NOMO-1 treated with DMSO at 0.1 percent for 48 hours (cell line): ENCODE data around the gene BRINP3.
"Not testable (repeated sequence)": the region's sequence is repeated elsewhere in the genome, so short reads cannot be mapped to it uniquely, and the experiment has no call there.

Experiments used
- DNase-seq: peaks from one replicate; lab custom pipeline; 2025; ENCODE audit not compliant: unreplicated experiment; lab: John Stamatoyannopoulos, UW

Gene BRINP3

DNA sequence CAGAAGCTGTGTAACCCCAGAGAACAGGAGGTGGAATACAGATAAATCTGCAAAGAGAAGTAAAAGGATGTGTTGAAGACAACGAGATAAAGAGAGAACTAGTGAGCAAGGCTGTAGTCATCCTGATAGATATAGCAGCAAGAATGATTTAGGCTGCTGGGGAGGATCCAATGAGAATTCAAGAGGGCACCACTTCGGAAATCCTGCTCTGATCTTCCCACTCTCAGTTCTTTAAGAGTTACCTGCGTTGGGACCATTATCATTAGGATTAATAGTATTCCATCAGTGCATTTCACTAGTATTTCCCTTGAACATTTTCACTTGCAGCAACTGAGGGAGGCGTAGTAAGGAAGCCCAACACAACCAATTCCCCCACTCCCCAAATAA is at the start of gene BRINP3:
Gene BRINP3, minus strand, starts transcription at position 103 of the 387 bp plus-strand sequence.
- DNase-seq = no peak

DNA sequence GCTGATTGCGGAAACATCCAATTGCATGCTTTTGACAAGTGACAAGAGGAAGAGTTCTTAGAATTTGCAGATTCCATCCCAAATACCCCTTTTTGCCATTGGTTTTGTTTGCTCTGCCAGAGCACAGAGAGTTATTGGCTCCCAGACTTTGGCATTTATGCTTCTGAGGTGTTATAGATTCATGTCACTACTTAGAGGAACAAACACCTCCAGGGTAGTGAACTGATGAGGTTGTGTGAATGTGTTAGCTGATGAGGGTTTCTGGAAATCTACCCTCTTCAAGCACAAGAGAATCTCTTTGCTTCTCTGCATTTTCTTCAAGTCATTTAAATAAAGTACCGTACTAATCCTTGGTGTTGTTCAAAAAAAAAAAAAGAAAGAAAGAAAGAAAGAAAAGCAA is 33.9 kb upstream of the BRINP3 start:
- DNase-seq = no peak

DNA sequence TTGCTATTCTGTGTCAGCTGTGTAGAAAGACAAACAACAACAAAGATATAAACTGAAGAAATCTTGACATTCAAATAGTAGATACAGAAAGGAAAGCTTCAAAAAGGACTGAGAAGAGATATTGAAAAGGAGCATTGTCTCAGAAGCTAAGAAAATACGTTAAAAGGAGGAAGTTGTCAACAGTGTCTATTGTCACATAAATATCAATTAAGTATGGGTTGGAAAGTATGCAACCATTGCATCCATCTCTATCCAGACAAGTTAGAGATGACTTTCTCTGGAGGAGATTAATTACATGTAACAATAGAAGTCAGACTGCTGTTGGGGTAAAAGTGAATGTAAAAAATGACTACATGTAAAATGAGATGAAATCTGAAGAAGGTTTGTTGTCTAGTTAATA is 29.7 kb upstream of the BRINP3 start:
- no peak for DNase-seq

DNA sequence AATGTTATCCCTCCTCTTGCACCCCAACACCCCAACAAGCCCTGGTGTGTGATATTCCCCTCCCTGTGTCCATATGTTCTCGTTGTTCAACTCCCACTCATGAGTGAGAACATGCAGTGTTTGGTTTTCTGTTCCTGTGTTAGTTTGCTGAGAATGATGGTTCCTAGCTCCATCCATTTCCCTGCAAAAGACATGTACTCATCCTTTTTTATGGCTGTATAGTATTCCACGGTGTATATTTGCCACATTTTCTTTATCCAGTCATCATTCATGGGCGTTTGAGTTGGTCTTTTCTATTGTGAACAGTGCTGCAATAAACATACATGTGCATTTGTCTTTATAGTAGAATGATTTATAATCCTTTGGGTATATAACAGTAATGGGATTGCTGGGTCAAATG is 26.9 kb upstream of the BRINP3 start:
- DNase-seq = not testable (repeated sequence)

DNA sequence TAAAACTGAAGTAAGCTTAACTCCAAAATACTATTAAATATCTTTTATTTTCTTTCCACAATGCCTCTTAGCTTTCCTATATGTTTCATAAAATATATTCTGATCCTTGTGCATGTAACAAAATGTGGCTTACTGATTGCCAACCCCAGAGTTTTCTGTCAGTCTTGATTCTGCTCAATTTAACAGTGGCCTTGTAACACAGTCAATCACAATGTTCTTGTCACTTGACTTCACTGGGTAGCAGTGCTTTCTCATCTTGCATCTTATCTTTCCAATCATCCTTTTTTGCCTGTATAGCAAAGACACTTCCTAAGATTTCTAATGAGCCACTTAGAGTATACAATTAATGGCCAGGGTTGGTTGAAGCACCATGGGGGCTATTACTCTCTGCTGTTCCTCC is 19.9 kb upstream of the BRINP3 start:
- DNase-seq = no peak

DNA sequence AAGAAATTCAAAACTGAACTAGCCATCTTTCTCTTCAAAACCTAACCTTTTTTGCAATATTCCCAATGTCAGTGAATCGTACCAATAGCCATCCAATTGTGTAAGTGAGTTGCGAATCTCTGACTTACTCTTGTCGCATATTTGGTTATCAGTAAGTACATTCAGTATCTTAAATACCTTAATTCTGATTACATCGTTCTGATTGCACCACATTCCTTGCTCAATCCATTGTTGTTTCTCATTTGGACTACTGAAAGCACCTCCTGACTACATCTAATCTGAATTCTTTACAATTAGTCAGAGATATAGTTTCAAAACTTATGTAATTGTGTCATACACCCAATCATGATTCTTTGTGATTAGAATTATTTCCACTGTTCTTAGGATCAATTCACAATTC is 16.8 kb upstream of the BRINP3 start:
- no peak for DNase-seq

DNA sequence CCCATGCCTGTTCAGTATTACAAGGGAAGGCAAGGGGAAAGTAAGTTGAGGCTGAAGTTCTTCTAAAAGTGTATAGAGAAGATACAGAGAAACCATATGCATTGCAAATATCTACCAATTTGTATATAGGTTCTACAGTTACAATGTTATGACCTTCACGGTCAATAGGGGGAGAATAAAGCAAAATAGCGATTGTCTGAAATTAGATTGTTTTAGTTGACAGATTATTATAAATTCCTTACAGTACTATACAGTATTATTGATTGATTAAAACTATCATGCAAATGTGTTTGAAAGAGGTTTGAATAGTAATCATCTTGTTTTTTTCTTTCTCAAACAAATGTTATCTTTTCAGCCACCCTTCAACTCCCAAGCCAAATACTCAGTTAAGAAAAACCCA is 13.7 kb upstream of the BRINP3 start:
- no peak for DNase-seq

DNA sequence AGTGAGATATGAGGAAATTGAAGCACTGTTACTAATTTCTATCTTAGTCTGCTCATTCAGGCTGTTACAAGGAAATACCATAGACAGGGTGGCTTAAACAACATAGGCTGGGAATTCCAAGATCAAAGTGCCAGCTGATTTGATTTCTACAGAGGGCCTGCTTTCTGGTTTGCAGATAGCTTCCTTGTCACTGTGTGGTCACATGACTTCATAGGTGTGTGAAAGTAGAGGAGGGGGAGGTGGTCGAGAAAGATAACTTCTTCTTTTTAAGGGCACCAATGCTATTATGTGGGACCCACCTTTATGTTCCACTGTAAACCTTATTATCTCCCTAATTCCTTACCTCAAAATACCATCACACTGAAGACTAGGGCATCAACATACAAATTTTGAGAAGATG is 6.4 kb upstream of the BRINP3 start:
- DNase-seq = no peak

DNA sequence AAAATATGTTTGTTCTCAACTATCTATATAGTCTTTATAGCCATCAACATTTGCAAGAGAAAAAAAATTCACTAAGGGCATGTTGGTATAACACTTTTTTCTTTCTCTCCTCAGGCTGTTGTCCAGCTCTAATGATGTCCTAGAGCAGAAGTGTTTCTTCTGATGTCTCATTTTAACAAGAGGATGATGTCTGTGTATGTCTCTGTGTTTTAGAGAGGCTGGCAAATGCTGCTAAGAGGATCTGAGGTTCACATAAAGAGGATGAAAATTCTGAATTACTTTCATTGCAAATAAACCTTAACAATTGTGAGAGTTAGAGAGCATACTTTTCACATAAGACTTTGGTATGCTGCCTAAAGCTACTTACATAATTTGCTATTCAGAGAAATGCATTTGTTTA is 2.6 kb upstream of the BRINP3 start:
- no peak for DNase-seq

DNA sequence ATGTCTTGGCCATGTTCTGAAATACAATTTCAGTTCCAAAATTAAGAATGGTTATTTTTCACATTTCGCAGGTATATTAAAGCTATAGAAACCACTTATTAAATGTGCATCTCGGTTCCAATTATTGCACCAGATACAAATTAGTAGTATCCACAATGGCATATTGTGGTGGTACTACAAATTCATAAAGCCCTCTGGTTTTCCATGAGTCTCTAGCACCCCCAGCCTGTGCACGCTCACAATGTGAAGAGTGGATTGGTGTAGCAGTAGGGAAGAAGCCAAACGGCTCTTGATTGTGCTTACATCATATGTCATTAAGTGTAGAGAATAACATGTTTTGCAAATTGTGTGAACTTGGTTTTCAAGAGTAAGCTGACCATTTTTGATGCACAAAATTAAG is 1.9 kb upstream of the BRINP3 start:
- DNase-seq = no peak

DNA sequence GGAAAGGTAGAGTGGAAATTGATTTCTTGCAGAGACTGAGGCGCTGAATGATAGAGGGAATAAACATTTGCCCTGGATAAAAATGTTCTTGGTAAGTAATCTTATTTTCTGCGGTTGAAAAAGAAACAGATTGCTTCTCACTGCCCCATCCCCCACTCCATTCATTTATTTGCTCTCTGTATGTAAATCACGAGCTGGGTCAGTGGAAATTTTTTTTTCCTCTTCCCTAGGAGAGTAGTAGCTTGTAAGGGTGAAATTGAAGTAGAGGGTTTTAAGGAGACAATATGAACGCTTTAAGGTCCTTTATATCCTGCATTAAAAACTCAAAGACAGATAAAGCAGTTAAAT is 1.4 kb upstream of the BRINP3 start:
- no peak for DNase-seq

DNA sequence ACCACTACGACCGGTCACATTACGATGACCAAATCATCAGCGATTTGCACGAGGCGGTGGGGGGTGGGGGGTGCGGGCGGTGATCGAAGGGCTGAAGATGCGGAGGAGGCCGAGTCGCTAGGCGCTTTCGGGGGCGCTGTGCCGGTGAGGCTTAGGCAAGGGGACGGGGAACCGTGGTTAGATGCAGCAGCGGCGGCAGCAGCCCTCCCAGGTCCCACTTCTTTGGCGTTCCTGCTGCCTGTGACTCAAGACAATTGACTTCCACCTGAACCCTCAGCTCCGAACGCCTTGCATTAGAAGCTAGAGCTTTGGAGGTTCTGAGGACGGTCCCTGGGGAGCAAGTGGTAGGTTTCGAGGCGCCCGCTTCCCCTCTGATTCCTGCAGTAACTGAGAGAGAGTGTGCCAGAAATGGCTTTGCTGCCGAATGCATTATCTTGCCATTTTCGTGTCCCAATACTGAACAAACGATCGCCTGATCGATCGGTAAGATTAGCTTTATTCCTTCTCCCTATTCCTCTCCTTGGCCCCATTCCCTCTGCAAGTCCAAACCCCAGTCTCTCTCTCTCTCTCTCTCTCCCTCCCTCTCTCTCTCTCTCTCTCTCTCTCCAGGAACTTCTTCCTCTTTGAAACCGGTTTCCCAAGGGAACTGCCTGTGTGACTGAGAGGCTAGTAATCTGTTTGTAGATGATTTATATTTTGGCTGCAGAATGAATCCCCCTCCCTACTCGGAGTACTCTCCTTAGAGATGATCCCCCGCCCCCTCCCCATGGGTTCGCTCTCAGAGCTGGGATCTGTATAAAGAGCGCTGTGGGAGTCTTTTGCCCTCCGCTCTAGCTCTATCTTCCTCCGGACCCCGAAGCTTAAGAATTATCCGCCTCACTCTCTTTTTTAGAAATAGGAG is 735 bp upstream of the BRINP3 start:
- DNase-seq = no peak

DNA sequence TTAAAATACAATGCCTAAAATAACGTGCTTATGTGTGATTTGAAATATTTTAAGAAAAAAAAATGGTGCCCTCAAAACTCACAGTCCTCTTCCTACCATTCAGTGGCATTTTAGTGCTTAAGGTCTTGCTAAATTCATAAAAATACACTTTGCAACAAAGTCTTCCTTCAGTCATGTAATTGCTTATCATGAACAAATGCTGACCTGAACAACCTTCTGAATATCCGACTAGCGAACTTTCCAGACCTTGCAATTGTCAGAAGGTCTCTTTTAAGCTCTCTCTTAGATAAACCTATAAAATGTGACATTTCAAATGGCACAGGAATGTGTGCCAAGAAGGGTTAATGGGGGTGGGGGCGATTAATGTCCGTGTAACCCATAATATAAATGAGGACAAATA is 858 bp downstream of the BRINP3 start:
- no peak for DNase-seq

DNA sequence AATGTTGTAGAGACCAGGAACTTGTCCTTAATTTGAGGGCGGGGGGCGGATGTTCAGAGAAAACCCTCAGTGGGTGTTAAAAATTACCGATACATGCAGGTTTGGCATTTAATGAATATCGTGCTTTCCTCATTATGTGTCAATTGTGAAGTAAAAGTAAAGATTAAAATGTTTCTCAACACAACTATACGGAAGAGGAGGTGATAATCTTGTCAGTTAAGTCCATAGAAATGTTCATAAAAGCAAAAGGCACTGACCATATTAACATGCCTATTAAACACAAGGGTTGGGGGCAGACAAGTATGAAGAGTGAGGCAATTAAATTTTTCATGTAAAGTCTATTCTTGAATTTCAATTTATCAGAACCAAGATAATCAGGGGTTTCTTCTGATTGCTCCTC is 1.3 kb downstream of the BRINP3 start:
- DNase-seq = no peak

DNA sequence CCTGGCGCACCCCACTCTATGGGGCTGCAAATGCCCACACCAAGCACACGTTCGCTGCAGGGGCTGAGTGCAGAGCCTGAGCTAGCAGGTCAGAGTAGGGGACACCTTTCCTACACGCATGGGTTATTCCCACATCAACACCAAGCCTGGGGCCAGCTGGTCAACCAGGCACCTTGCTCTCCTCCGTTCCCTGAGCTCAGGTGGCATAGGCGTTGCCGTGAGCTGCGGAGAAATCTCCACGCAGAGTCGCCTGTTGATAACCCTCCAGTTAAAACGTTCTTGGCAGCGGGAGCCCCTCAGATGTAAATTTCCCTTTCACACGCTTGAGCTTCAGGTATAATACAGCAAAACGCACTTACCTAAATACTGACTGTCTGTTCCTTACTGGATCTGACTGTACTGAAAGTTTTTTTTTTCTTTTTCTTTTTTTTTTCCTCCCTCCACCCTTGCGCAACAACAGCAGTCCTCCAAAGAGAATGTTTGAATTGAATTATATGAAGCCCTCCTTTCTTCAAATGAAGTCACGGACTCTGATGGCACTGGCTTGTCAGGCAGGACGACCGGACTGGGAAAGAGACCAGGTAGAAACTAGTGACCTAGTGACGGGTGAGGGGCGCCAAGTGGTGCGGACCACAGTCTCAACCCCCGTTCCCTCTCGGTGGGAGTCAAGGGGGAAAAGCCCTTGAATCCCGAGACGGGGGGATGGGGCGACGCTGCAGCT is 2.1 kb downstream of the BRINP3 start:
- DNase-seq = no peak

DNA sequence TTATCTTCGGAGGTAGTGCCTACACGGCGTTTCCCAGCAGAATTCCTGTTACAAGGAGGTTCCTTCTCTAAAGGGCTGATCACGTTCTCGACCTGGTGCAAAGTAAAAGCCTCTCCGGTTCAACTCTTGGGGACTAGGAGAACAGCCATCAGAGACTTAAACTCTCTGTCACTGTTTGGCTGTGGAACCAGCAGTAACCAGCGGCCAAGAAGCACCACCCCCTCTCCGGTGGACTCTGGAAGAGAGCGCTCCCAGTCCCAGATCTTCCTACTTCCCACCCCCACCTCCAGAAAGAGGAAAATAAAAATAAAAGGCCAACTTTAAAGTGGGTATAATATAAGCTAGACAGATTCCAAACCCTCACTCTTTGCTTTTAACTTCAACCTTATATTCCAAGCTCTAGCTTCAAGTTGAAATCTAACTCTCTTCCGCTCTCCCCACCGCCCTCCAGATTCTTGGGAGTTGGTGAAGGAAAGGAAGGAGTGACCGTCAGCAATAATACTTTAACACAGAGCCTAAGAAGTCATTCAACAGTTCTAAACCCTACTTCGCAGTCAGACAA is 2.9 kb downstream of the BRINP3 start:
- no peak for DNase-seq

DNA sequence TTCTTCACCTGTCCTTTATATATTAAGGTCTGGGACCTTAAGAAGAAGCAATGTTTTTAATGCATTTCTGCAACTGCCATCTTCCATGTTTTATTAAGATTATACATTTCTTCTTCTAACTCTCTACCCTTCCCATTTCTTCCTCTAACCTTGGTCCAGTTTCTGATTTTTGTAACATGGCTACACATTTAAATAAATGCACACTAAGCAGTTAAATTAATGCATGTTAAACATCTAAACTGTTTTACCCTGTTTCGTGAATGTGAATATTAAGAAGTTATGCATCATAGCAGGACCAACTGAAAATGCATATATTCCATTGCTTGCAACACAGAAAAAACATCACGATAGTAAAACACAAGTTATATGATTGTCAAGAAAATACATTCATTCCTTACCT is 3.7 kb downstream of the BRINP3 start:
- DNase-seq = no peak

DNA sequence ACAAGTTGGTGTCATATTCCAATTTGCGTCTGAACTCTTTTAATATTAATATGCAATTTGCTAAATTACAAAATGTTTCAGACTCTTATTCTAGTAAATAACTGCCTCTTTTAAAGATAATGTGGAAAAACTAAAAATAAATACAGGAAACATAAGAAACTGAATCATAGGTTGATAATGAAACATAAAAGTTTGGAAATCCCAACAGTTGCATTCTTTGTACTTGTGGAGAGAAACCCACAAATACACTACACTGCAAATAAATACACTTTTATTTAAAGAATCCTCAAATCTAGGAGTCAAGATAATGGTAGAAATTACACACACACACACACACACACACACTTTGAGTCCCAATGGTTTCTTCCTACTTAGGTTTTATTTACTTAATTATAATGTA is 5.2 kb downstream of the BRINP3 start:
- DNase-seq = no peak

DNA sequence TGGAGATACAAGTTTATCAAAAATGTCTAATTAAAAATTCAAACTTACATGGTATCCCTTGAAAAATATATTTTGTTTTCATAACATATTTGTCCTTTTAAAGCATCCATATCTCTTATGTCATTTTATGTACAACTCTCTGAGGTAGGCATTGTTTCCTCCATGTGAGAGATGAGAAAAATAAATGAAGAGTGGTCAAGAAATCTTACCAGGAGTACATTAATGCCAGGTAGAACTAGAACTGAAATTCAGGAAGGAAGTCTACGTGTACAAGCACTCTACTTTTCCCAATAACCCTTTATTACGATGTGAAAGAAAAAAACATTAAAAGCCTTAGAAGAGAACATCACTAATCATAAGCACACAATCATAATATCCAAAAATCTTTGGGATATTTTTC is 5.6 kb downstream of the BRINP3 start:
- DNase-seq = no peak

DNA sequence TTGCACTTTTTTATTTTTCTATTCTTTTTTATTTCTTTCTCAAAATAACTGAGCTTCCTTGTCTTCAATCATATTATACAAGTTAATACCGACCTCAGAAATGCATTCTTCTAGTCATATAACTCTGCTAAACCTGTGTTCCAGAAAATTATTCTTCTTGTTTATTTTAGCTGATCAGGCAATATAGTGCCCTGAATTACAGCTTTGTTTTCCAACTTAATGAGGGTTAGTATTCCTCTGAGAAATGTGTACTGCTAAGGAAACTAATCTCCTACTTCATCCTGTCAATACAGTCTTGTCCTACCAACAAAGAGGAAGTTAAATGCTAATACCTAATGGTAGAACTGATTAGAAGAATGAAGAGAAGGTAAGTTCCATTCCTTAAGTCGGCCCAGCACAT is 13.0 kb downstream of the BRINP3 start:
- DNase-seq = no peak

DNA sequence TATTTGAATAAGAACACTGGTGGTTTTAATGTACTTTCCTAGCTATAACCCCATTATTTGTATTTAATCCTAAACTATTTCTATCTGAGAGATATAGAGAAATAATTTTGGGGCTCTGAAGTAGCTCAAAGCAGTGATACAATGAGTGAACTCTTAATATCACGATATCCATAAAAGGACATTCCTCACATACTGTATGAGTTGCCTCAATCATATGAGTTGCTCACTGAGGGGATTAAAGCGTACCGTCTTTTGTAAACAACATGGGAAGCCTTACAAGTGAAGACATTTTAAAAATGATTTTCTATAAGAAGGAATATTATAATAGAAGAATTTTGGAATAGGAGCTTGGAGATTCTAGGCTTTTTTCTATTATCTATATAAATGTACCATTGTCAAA is 21.5 kb downstream of the BRINP3 start:
- DNase-seq = no peak

DNA sequence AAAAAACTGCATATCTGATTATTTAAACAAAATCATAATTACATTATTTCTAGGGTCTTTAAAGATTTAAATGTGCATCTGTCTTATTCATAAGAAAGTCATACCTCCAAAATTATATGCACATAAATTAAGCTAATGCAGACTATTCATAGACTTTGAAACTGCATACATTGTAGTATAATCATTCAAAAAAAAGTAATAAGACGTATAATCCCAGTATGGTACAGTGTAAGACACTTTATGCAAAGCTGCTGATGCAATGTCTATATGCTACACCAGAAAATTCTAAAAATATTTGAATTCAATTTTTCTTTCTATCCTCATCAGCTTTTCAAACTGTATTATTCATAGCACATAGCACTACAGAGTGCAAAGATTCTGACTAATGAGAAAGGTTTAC is 22.0 kb downstream of the BRINP3 start:
- no peak for DNase-seq
